Measurements from ENCODE around the gene PDZD2. TPM values are rescaled to one million over a fixed set of nuclear protein-coding genes. Genes with fewer than 3 reads are reported as not detected.
"Not testable (repeated sequence)": the region's sequence is repeated elsewhere in the genome, so short reads cannot be mapped to it uniquely, and the experiment has no call there.

The PDZD2 gene
- total RNA-seq, 1 donor from 2014 or later, result 21.5 TPM

GRCh38 chr5:32014096-32014745 is 375.3 kb downstream of the PDZD2 start:
- Mint-ChIP-seq H3K36me3 (peaks cover 2% of the 10 kb centered on the region), H3K4me1 (peaks cover 14% of the 10 kb centered on the region), H3K27ac (no peak overlapping the region), H3K9me3 (no peaks in the 10 kb centered on the region), H3K4me3 (no peak overlapping the region), H3K27me3 (ENCODE audit: low read depth) (no peaks in the 10 kb centered on the region)
- DNase-seq (ENCODE audit: low spot score in 2 of 2, unreplicated experiment in 2 of 2), result no peak
- no peak for TF ChIP-seq CTCF (IDR thresholded peaks at IDR 0.05; ENCODE audit: unreplicated experiment)

- H3K27ac Mint-ChIP-seq; H3K36me3 Mint-ChIP-seq; H3K9me3 Mint-ChIP-seq; DNase-seq (ENCODE audit: low spot score in 2 of 2, unreplicated experiment in 2 of 2); H3K4me3 Mint-ChIP-seq; H3K27me3 Mint-ChIP-seq (ENCODE audit: low read depth): not testable (repeated sequence)
- H3K4me1 Mint-ChIP-seq, result peaks cover 14% of the 10 kb centered on the region
Measured at GRCh38 chr5:32015262-32015661, 376.3 kb downstream of the PDZD2 start.

GRCh38 chr5:32017692-32018367 is 378.9 kb downstream of the PDZD2 start:
- Mint-ChIP-seq H3K36me3 (peaks cover 1% of the 10 kb centered on the region), H3K27me3 (ENCODE audit: low read depth) (no peaks in the 10 kb centered on the region), H3K9me3 (no peaks in the 10 kb centered on the region)

DNA sequence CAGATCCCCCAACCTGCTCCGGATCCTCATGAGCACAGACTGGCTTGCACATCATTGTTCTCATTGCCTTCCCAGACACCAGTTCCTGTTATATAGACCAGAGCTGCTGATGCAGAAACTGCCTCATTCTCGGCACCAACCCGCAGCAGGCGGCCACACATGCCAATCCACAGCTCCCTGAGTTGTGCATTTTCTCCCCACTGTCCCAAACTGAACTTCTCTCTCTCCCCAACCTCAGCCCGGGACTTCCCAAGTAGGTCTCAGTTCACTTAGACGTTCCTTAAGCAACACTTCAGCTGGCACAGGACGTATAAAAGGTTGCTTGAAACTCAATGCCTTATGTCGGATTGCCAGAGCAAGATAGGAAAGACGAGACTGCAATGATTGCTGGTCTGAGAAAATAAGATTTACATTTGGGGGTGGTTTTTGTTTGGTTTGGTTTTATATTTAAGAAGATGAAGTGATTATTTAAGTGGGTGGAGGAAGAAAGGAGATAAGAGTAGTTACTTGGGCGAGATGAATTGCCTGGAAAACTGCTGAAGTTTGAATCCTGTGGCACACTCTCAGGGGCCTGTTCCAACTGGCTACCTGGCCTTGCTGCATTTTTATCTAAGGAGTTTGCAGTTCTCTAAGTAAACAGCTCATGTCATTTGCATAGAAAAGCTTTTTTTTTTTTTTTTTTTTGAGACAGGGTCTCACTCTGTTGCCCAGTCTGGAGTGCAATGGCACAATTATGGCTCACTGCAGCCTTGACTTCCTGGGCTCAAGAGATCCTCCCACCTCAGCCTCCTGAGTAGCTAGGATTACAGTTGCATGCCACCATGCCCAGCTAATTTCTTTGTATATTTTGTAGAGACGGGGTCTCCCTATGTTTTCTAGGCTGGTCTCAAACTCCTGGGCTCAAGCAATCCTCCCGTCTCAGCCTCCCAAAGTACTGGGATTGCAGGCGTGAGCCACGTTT is 379.8 kb downstream of the PDZD2 start:
- no peak overlapping the region for H3K27ac Mint-ChIP-seq
- DNase-seq (ENCODE audit: low spot score in 2 of 2, unreplicated experiment in 2 of 2), result no peak

More at GRCh38 chr5:32017692-32018367, 378.9 kb downstream of the PDZD2 start:
- peaks cover 14% of the 10 kb centered on the region for H3K4me1 Mint-ChIP-seq
- TF ChIP-seq CTCF (IDR thresholded peaks at IDR 0.05; ENCODE audit: unreplicated experiment), result no peak
- H3K4me3 Mint-ChIP-seq, result no peak overlapping the region
- no peak overlapping the region for H3K27ac Mint-ChIP-seq
- DNase-seq (ENCODE audit: low spot score in 2 of 2, unreplicated experiment in 2 of 2), result no peak

DNA sequence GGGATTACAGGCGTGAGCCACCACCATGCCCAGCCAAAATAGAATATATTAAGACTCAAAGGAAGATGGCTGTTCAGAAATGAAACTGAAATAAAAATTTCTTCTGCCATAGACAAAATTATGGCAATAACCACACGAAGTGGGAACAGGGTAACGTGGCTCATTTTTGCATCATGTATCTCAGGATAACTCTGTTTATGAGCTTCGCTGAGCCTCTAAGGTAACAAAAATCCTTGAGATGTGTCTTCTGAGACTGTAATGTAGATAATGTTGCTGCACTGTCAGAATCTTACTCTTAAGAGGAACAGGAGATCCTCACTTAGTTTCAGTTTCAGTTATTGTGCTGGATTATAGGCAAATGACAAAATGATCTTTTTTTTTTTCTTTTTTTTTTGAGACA is 381.3 kb downstream of the PDZD2 start:
- no peak overlapping the region for H3K4me3 Mint-ChIP-seq
- peaks cover 1% of the 10 kb centered on the region for H3K36me3 Mint-ChIP-seq
- no peak for TF ChIP-seq CTCF (IDR thresholded peaks at IDR 0.05; ENCODE audit: unreplicated experiment)
- no peak overlapping the region for H3K27ac Mint-ChIP-seq
- no peaks in the 10 kb centered on the region for H3K27me3 Mint-ChIP-seq (ENCODE audit: low read depth)
- peaks cover 15% of the 10 kb centered on the region for H3K4me1 Mint-ChIP-seq
- H3K9me3 Mint-ChIP-seq, result no peaks in the 10 kb centered on the region
- DNase-seq (ENCODE audit: low spot score in 2 of 2, unreplicated experiment in 2 of 2), result no peak

More for the DNA sequence above, 379.8 kb downstream of the PDZD2 start:
- Mint-ChIP-seq H3K9me3 (no peaks in the 10 kb centered on the region), H3K36me3 (peaks cover 1% of the 10 kb centered on the region), H3K4me1 (peaks cover 14% of the 10 kb centered on the region), H3K4me3 (no peak overlapping the region), H3K27me3 (ENCODE audit: low read depth) (no peaks in the 10 kb centered on the region)
- no peak for TF ChIP-seq CTCF (IDR thresholded peaks at IDR 0.05; ENCODE audit: unreplicated experiment)

All from mesothelial cell of epicardium (in vitro differentiated cells).